Measurements from ENCODE around the gene TBXA2R. TPM values are rescaled to one million over a fixed set of nuclear protein-coding genes. Genes with fewer than 3 reads are reported as not detected.

The TBXA2R gene
- total and polyA plus RNA-seq, 2 experiments from 2014 or later = 0.42 to 0.73 TPM

GRCh38 chr19:3576696-3577443 is 29.8 kb downstream of the TBXA2R start (continued):
- no peak for TF ChIP-seq REST (IDR thresholded peaks at IDR 0.05; ENCODE audit: unreplicated experiment)
- TF ChIP-seq EZH2phosphoT487 (IDR thresholded peaks at IDR 0.05; ENCODE audit: unreplicated experiment) = no peak

DNA sequence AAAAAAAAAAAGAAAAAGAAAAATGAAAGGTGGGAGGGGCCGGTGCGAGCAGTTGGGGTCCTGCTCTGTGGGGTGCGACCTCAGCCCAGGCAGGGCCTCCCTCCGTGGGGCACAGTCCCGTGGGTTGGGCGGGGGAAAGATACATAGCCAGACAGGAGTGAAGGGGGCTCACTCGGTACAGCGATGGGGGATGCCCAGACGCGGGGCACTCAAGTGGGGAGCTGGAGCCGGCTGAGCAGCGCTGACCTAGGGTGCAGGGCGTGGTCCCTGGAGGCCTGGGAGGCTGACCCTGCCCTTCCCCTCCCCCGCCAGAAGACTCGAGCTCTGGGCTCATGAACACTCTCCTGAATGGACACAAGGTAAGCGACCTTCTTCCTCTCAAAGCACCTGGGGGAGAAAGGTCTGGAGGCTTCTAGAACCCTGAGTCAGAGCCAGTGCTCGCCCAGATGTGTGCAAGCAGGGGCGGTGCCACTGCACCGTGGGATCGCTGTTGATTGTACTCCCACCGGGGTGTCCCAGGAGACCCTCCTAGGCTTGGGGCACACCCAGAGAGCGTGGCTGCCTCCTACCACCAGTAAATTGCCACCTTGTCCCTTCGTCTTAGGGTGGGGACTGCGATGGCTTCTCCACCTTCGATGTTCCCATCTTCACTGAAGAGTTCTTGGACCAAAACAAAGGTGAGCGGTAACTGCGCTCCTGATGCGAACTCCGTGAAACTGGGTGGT is 30.6 kb downstream of the TBXA2R start:
- H2AFZ ChIP-seq = peak overlapping the region; percentile 69; the same call in 1 of the 2 replicates
- peaks cover 40% of the 10 kb centered on the region for H3K27me3 Mint-ChIP-seq (ENCODE audit: insufficient read depth, low read depth, poor library complexity)
- peak overlapping the region; percentile 83; the same call in 1 of the 2 replicates for H3K27ac ChIP-seq (ENCODE audit: low read depth)
- peak overlapping the region; percentile 71 for H3K4me3 ChIP-seq
- H3K9me3 Mint-ChIP-seq = no peaks in the 10 kb centered on the region
- DNase-seq (ENCODE audit: low spot score) (no peak), ATAC-seq (no peak)
- H3K4me1 ChIP-seq (ENCODE audit: insufficient read depth) = peaks cover 19% of the 10 kb centered on the region
- peak overlapping the region; percentile 36; the same call in 1 of the 2 replicates for H3K27ac Mint-ChIP-seq
- peak overlapping the region; percentile 86 for H3K4me2 ChIP-seq
- no peaks in the 10 kb centered on the region for H3K79me2 ChIP-seq (replicated peaks; ENCODE audit: insufficient read depth)
- peaks cover 11% of the 10 kb centered on the region for H3F3A ChIP-seq (replicated peaks; ENCODE audit: low read depth)
- peaks cover 16% of the 10 kb centered on the region for H3K4me1 Mint-ChIP-seq
- no peaks in the 10 kb centered on the region for H3K9me2 ChIP-seq (ENCODE audit: insufficient read depth)
- H3K36me3 ChIP-seq (ENCODE audit: insufficient read depth) = no peaks in the 10 kb centered on the region
- peaks cover 6% of the 10 kb centered on the region for H4K20me1 ChIP-seq (replicated peaks; ENCODE audit: insufficient read depth)
- H3K27me3 ChIP-seq (ENCODE audit: insufficient read depth) = peaks cover 6% of the 10 kb centered on the region; the same call in 1 of the 2 replicates
- H3K4me3 Mint-ChIP-seq = peak overlapping the region; percentile 78
- peaks cover 12% of the 10 kb centered on the region for H3K36me3 Mint-ChIP-seq (ENCODE audit: low read depth)
- TF ChIP-seq NANOG (IDR thresholded peaks at IDR 0.05; ENCODE audit: borderline replicate concordance) (no peak), ZNF331 (CRISPR knock-in tag; IDR thresholded peaks at IDR 0.05; ENCODE audit: low read depth) (no peak), REST (IDR thresholded peaks at IDR 0.05; ENCODE audit: unreplicated experiment) (no peak), EZH2phosphoT487 (IDR thresholded peaks at IDR 0.05; ENCODE audit: unreplicated experiment) (no peak), STAT1 (IDR thresholded peaks at IDR 0.05; ENCODE audit: unreplicated experiment) (no peak), ZNF114 (CRISPR knock-in tag; IDR thresholded peaks at IDR 0.05) (no peak), JUNB (IDR thresholded peaks at IDR 0.05; ENCODE audit: unreplicated experiment) (no peak)
- TF ChIP-seq, protein P1, sequence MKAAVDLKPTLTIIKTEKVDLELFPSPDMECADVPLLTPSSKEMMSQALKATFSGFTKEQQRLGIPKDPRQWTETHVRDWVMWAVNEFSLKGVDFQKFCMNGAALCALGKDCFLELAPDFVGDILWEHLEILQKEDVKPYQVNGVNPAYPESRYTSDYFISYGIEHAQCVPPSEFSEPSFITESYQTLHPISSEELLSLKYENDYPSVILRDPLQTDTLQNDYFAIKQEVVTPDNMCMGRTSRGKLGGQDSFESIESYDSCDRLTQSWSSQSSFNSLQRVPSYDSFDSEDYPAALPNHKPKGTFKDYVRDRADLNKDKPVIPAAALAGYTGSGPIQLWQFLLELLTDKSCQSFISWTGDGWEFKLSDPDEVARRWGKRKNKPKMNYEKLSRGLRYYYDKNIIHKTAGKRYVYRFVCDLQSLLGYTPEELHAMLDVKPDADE (IDR thresholded peaks at IDR 0.05) = no peak

Data from GM23338 (cell line).